Cardiac muscle cell (in vitro differentiated cells and primary cell): ENCODE measurements around the gene PARP15. TPM values are rescaled to one million over a fixed set of nuclear protein-coding genes. Genes with fewer than 3 reads are reported as not detected.
"Not testable (repeated sequence)": the region's sequence is repeated elsewhere in the genome, so short reads cannot be mapped to it uniquely, and the experiment has no call there.

Source experiments
- DNase-seq, 2 donors: peaks; one replicate each; pipeline versions ENCODE4 v3.0.0 to v3.0.0-alpha.2; 2010 to 2017; ENCODE audit warnings: low read depth in 1 of 2, low spot score in 1 of 2
- H3K27ac ChIP-seq: fragments of 200-600 bp; sonication (generic); 2 replicates; pipeline ENCODE4 v1.5.1; 2016
- H3K27me3 ChIP-seq: fragments of 200-600 bp; sonication (generic); 2 replicates; pipeline ENCODE4 v1.6.0; 2016; ENCODE audit warnings: control low read depth
- H3K36me3 ChIP-seq: fragments of 200-600 bp; sonication (generic); 2 replicates; pipeline ENCODE4 v1.5.1; 2016; ENCODE audit warnings: control low read depth
- H3K4me1 ChIP-seq: fragments of 200-600 bp; sonication (generic); 2 replicates; pipeline ENCODE4 v1.8.1; 2017; ENCODE audit warnings: low read depth, mild to moderate bottlenecking, mixed run types
- H3K4me3 ChIP-seq: fragments of 200-600 bp; sonication (generic); 2 replicates; pipeline ENCODE4 v1.5.1; 2016; ENCODE audit warnings: mild to moderate bottlenecking
- H3K9me3 ChIP-seq: fragments of 200-600 bp; sonication (generic); 2 replicates; pipeline ENCODE4 v1.5.1; 2017; ENCODE audit warnings: low read depth, mild to moderate bottlenecking, control low read depth
- polyA plus RNA-seq: library from polyadenylated mRNA; unstranded; fragments of >200 nt; fragmentation: Nextera tagmentation; extraction: Ambion mirVana; gene quantifications from 2 replicates; pipeline ENCODE4 v1.2.1, GENCODE V29; 2016
- total RNA-seq: library from RNA; depleted of rRNA; stranded (reverse); fragments of >200 nt; gene quantifications from 2 replicates; pipeline ENCODE4 v1.2.3, GENCODE V29; 2016
- TF ChIP-seq, protein P1 (sequence below): IDR thresholded peaks from 2 replicates; pipeline ENCODE4 v1.5.1; 2012; ENCODE audit warnings: low read depth, mild to moderate bottlenecking, low read length

Gene PARP15
- total and polyA plus RNA-seq, 2 experiments from 2014 or later, result 0.05 TPM; not detected in 1

DNA sequence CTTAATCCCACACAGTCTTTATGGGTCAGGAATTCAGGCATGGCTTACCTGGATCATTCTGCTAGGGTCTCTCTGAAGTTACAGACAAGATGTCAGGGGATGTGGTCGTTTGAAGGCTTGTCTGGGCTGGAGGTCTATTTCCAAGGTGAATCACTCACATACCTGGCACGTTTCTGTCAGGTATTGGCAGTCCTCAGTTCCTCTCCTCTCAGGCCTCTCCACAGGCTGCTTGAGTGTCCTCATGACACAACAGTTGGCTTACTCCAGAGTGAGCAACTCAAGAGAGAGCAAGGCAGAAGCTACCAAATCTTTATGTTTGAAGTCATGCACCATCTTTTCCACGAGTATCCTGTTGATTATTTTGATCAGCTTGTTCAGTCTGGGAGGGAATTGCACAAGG is 59.2 kb downstream of the PARP15 start:
- Histone ChIP-seq H3K27me3 (no peaks in the 10 kb centered on the region), H3K27ac (no peak overlapping the region), H3K36me3 (no peaks in the 10 kb centered on the region), H3K4me3 (no peak overlapping the region), H3K4me1 (no peaks in the 10 kb centered on the region), H3K9me3 (no peaks in the 10 kb centered on the region)
- TF ChIP-seq, protein P1, sequence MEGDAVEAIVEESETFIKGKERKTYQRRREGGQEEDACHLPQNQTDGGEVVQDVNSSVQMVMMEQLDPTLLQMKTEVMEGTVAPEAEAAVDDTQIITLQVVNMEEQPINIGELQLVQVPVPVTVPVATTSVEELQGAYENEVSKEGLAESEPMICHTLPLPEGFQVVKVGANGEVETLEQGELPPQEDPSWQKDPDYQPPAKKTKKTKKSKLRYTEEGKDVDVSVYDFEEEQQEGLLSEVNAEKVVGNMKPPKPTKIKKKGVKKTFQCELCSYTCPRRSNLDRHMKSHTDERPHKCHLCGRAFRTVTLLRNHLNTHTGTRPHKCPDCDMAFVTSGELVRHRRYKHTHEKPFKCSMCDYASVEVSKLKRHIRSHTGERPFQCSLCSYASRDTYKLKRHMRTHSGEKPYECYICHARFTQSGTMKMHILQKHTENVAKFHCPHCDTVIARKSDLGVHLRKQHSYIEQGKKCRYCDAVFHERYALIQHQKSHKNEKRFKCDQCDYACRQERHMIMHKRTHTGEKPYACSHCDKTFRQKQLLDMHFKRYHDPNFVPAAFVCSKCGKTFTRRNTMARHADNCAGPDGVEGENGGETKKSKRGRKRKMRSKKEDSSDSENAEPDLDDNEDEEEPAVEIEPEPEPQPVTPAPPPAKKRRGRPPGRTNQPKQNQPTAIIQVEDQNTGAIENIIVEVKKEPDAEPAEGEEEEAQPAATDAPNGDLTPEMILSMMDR, result no peak
- DNase-seq, result no peak

DNA sequence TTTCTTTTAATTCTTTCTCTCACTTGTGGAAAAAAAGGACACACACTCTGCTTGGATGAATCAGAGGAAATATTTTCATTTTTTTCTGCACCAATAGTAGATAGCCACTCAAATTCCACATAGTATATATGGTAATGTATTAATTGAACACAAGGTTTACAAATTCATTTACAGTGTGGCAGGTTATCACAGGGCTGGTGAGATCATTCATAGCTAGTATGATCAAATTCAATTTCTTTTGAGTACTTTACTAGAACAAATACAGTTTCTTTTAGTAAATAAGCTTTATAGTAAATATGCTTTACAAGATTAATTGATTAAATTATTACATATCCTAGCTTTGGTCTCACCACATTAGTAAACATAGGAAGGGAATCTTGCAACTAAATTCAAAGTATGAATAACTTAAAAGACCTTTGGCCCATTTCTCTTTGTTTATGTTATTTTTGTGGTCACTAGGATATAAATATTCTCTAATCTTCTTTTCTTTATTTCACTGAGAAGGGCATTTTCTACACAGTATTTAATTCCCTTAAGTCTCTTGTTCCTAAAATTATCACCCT is 63.1 kb downstream of the PARP15 start:
- no peaks in the 10 kb centered on the region for H3K27me3 ChIP-seq
- no peak for DNase-seq
- H3K36me3 ChIP-seq, result no peaks in the 10 kb centered on the region
- TF ChIP-seq, protein P1, result no peak
- no peak overlapping the region for H3K4me3 ChIP-seq
- H3K27ac ChIP-seq, result no peak overlapping the region
- no peaks in the 10 kb centered on the region for H3K9me3 ChIP-seq
- no peaks in the 10 kb centered on the region for H3K4me1 ChIP-seq

DNA sequence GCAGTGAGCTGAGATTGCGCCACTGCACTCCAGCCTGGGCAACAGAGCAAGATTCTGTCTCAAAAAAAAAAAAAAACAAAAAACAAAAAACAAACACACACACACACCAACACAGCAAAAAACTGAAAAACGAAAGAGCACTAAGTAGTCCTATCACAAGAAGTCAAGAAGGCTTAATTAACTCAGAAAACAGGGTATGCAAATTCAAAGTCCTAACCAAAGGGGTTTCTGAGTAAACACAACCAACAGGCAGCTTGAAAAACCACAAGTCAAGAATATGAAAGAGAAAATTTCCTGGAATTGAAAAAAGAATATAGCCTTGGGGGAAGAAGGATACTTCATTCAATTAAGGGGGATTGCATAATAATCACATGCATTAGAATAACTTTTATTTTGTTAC is 65.5 kb downstream of the PARP15 start:
- H3K27ac ChIP-seq, result no peak overlapping the region
- DNase-seq, result no peak
- no peaks in the 10 kb centered on the region for H3K9me3 ChIP-seq
- TF ChIP-seq, protein P1, result no peak
- H3K36me3 ChIP-seq, result no peaks in the 10 kb centered on the region
- no peaks in the 10 kb centered on the region for H3K27me3 ChIP-seq
- peaks cover 9% of the 10 kb centered on the region for H3K4me1 ChIP-seq
- no peak overlapping the region for H3K4me3 ChIP-seq

DNA sequence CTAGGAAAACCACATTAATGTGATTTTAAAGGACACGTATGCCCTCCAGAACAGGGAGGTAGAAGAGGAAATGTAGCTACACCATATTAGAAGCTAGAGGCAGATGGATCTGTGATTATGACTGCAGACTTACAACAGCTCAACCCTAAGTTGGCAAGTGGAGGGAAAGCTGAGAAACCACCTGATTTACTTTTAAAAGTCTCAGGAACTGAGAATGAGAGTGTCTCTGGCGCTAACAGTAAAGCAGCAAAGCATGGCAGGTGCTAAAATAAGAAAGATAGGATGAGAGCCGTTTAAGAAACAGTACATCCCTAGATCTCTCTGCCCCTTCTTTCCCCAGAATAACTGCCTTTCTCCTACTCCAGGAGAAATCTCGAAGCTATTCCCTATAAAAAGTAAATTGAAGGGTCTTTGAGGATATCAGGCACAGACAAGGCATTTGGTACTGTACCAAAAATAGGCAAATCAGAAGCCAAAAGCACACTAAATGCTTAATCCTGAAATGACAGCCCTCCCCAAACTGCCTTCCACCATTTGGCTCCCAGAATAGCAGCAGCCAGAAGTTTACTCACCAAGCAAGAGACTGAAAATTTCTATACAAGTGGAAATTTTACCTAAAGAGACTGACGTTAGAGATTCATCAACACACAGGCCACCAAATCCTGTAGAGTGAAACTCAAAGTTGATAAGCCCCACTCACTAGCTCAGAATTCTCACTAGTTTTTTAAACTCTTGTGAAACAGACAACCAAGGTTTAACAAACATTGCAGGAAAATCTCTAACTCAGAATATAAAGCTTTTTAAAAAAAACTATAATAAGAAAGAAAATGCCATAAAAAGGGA is 68.9 kb downstream of the PARP15 start:
- Histone ChIP-seq H3K36me3 (no peaks in the 10 kb centered on the region), H3K4me1 (peaks cover 9% of the 10 kb centered on the region), H3K9me3 (no peaks in the 10 kb centered on the region), H3K27ac (no peak overlapping the region), H3K27me3 (no peaks in the 10 kb centered on the region), H3K4me3 (no peak overlapping the region)
- TF ChIP-seq, protein P1, result no peak
- peak in 1 of 2 donors; percentile 19 for DNase-seq

DNA sequence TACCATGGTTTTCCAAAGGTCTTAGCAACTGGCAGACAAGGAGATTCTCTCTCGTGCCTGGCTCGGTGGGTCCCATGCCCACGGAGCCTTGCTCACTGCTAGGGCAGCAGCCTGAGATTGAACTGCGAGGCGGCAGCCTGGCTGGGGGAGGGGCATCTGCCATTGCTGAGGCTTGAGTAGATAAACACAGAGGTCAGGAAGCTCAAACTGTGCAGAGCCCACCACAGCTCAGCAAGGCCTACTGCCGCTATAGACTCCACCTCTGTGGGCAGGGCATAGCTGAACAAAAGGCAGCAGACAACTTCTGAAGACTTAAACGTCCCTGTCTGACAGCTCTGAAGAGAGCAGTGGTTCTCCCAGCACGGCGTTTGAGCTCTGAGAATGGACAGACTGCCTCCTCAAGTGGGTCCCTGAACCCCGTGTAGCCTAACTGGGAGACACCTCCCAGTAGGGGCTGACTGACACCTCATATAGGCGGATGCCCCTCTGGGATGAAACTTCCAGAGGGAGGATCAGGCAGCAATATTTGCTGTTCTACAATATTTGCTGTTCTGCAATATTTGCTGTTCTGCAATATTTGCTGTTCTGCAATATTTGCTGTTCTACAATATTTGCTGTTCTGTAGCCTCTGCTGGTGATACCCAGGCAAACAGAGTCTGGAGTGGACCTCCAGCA is 73.9 kb downstream of the PARP15 start:
- not testable (repeated sequence) for H3K27me3 ChIP-seq, H3K27ac ChIP-seq, H3K36me3 ChIP-seq, H3K4me1 ChIP-seq, DNase-seq, H3K4me3 ChIP-seq, H3K9me3 ChIP-seq

DNA sequence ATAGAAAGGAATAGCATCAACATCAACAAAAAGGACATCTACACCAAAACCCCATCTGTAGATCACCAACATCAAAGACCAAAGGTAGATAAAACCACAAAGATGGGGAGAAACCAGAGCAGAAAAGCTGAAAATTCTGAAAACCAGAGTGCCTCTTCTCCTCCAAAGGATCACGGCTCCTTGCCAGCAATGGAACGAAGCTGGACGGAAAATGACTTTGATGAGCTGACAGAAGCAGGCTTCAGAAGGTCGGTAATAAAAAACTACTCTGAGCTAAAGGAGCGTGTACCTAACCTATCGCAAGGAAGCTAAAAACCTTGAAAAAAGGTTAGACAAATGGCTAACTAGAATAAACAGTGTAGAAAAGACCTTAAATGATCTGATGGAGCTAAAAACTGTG is 74.5 kb downstream of the PARP15 start:
- H3K4me3 ChIP-seq, H3K4me1 ChIP-seq, H3K36me3 ChIP-seq, H3K27ac ChIP-seq, H3K9me3 ChIP-seq, DNase-seq, H3K27me3 ChIP-seq: not testable (repeated sequence)

DNA sequence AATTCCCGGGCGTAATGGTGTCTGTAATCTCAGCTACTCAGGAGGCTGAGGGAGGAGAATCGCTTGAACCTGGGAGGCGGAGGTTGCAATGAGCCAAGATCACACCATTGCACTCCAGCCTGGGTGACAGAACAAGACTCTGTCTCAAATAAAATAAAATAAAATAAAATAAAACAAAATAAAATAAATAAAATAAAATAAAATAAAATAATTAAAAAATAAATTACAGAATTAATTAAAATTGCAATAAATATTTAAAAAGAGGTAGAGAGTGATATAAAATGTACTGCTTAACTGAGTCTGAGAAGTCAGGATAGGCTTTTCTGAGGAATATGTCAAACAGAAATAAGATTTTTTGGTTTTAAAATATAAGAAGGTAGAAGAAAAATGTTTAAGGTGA is 80.9 kb downstream of the PARP15 start:
- H3K27ac ChIP-seq, H3K4me1 ChIP-seq, H3K9me3 ChIP-seq, H3K4me3 ChIP-seq, H3K27me3 ChIP-seq, H3K36me3 ChIP-seq, DNase-seq: not testable (repeated sequence)
